HuH-7.5 (cell line): ENCODE measurements around the gene SCFD2.

Experiments used
- DNase-seq: peaks from one replicate; pipeline ENCODE4 v3.0.0; 2011; ENCODE audit warnings: low spot score

The SCFD2 gene

DNA sequence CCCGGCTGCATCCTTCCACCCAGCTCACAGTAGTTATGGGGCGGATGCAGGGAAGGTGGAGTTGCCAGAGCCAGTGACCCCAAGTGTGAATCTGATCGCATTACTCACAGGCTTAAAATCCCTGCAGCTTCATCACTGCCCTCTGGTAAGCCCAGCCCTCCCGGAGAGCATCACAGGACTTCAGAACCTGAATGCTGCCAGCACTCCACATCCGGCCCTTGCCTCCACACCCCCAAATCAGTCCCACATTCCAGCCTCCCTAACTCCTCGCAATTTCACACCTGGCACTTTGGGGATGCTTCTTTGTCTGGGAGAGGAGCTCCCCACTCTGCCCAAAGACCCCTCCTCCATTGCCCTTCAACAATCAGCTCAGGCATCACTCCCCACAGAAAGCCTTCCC is 488.2 kb downstream of the SCFD2 start:
- DNase-seq, result no peak

DNA sequence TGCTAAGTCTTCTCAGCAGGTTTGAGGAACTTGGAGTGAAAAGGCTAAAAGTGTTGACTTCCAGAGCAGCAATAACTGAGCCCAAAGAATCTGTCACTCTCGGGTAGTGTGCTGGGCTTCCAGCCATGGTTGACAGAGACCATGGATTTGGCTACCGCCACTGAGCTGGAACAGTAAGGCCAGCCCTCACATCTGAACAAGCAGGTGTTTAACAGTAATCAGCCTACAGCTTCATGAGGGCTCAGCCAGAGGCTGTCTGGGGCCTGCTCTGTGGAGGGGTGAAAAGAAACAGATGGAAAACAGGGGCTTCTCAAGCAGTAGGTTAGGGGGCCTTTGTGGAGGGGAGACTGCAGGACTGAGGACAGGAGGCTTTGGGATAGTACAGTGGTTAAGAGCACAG is 488.8 kb downstream of the SCFD2 start:
- no peak for DNase-seq

DNA sequence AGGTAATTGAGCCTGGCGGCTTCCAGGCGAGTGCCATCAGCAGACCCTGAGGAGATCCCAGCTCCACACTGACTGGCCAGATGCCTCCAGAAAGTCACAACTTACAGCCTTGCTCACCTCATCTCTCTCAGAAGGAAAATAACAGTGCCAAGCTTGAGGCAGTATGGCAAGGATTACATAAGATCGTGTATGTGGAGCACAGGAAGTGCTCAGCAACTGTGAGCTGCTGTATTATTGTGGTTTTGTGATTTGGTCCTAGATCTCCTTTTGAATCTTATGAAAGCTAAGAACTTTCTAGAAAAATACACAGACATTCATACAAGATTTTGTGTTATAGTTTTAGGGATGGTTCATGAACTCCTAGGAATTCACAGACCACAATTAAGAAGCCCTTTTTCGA is 489.8 kb downstream of the SCFD2 start:
- DNase-seq, result no peak

DNA sequence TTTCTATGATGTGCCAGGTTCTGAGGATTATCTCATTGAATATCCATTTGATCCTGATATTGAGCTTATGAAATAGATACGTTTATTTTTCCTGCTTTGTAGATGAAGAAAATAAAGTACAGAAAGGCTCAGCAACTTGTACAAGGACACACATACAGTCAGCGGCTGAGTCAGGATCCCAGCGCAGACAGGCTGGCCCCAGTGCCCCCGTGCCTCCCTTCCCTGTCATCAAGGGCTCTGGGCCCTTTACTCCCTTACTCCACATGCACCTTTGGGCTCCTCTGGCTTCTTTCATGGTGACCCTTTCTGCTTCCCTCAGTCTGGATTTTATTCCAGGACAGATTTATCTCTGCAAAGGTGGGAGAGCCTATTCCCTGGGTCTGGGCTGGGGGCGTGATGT is 490.9 kb downstream of the SCFD2 start:
- DNase-seq, result no peak

DNA sequence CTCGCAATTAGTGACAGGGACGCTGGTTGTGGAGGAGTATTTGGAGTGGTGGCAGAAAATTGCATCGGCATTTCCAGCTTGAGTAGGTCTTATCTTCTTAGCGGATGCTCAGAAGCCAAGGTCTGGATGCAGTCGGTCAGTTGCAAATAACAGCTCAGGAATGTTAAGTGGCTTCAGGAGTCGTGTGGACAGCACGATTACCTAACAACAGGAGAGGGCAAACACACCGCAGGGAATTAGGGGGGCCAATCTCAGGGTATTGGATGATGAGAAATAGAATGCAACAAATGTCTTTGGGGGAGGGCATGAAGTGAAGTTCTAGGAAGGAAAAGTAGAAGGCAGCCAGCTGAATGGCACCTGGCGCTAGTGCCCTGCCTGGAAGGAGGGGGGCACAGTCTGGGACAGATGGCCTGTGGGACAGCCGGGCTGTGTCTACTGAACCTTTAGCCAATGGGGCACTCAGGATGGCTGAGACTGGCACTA is 492.0 kb downstream of the SCFD2 start:
- DNase-seq, result peak; percentile 82

DNA sequence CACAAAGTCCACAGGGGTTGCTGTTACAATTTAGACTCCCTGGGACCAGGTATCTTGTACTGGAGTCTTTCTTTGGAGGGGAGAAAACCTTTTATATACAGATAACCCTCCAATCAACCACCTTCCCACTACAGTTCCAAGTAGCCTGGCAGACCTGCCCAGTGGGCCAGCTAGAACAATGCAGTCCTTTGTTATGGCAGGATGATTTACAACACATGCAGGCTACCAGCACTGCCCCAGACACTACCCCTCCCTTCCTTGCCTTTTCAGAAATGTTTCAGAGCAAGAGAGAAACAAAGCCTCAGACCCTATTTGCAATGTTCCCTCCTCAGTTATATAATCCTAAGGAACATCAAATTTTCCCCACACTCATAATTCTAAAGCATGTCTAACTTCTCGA is 492.7 kb downstream of the SCFD2 start:
- DNase-seq, result peak; percentile 66

DNA sequence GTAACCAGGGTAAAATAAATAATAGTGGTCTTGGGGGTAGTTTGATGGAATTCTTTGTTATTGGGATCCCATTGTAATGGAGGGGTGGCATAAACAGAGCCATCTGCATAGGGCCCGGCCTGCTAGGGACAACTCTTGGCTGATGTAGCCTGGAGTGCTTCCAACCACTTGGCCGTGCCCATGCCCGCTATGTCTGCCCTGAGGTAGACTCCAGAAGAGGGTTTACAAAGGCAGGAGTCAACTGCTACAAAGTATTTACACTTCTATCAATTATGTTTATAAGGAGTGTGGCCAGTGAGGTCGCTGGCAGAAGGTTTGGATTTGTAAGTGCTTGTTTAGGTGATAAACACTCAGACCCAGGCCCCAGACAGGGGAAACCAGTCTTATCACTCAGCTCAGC is 495.6 kb downstream of the SCFD2 start:
- DNase-seq, result no peak

DNA sequence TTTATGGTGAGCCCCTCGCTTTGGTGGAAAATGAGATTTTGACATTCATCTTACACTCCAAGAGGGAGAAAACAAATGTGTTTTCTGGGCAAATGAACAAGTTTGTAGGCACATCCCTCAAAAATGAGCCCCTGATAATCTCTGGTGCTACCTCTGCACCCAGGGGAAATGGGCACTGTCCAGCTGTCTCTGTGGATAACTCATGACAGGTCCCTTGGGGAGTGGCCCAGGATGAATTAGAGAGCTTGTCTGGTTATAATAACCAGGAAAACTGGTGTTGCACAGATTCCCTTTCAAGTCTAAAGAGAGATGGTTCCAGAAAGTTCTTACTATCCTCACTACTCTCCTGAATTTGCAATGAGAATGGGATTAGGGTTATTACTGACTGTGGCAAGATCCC is 496.2 kb downstream of the SCFD2 start:
- no peak for DNase-seq

DNA sequence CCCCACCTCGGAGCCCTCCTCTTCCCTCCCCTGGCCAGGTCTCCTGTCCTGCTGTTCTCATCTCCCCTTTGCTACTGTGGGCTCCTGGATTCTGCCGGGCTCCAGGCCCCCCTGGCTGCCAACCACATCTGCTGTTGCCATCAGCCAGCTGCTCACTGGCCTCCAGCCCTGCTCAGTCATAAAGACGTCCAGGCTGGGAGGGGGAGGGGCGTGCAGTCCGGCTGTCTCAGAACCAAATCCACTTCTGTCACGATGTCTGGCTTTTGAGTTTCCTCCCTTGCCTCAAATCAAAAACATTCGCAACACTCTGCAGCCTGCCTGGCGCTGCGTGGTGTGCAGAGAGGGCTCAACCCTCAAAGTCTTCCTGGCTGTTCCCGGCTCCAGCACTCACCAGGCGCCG is 496.7 kb downstream of the SCFD2 start:
- no peak for DNase-seq

DNA sequence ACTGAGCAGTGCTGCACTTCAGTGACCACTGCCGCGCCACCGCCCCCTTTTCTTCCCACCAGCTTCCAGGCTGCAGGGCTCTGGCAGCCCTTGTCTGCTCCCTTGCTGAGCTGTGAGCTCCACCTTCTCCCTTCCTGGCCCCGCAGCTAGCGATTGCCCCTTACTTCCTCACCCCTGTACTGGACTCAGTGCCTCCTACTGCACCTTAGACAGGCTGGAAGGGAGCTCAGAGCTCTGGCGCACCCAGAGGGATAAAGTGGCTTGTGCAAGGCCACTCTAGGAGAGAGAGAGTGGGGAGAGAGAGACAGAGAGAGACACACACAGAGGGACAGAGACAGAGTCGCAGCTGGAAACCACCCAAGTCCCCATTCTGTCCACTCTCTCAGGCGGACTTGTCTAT is 497.7 kb downstream of the SCFD2 start:
- no peak for DNase-seq

DNA sequence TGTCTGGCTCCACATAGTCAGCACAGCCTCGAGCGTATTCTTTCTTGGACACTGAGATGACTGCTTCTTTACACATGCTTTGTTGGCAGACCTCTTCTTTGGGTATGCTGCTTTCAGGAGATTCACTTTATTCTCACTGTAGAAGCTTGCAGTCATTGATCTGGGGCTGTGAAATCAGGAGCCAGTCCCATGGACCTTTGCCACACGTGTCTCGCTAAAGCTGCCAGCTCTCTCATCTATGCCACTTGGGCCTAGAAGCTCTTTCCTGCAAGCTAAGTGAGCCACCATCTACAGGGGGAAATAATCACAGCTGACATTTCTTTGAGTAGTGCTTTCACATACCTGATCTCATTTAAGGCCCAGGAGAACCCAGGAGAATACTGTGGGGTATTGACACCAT is 498.7 kb downstream of the SCFD2 start:
- DNase-seq, result no peak

DNA sequence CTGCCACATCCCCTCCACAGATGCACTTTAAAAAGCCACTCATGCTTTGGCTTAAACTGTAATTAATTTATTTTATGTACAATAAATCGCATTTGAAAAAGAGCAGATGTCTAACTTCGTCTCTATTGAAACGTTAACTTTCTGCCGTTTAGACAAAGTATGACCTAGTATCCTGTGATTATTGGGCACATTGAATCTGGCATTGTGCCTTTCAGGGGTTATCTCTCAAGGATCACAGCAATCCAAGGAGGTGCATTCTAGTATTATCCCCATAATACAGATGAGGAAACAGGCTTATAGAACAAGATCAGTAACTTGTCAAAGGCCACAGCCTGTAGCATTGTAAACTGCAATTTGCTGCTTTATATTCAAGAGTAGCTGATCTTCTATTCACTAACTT is 499.1 kb downstream of the SCFD2 start:
- no peak for DNase-seq

DNA sequence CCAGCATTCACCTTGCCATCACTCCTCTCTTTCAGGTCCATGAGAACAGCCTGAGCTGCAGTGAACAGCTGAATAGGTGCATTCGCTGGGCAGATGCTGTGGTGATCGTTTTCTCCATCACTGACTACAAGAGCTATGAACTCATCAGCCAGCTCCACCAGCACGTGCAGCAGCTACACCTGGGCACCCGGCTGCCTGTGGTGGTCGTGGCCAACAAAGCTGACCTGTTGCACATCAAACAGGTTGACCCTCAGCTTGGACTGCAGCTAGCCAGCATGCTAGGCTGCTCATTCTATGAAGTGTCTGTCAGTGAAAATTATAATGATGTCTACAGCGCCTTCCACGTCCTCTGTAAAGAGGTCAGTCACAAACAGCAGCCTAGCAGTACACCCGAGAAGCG is 500.6 kb downstream of the SCFD2 start:
- no peak for DNase-seq

DNA sequence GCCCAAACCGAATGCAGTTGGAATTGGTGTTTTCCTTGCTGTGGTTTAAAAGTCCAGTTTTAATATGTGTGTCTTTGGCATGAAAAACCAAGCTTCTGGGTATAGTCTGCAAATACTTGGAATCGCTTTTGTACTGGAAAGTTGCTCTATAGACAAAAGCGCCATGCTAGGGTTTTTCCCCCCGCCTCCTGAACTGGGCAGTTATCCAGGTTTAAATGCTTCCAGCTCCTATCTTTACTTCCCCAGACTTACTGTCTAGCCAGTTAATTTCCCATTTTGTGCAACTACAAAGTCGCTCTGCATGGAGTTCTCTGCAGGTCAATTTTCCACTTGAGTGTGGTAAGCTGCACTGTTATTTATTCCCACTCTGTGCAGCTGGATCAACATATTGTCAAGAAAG is 501.1 kb downstream of the SCFD2 start:
- no peak for DNase-seq

DNA sequence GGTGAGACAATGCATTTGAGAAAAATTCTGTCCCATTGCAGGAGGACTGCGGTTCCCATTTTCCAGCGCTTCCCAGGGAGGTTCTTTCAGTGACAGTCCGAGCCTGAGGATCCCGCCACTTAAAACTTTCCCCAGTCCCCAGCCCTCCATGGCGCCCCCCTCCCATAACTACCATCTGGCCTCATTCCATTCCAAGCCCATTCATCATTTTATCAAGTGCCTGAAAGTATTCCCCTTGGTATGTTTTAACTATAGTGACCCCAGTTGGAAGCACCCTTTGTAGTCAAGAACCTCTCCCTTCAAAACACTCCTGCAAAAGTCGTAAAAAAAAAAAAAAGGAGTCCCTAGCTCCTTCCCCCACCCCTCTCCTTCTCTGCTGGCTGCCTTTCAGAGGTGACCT is 502.5 kb downstream of the SCFD2 start:
- DNase-seq, result no peak

DNA sequence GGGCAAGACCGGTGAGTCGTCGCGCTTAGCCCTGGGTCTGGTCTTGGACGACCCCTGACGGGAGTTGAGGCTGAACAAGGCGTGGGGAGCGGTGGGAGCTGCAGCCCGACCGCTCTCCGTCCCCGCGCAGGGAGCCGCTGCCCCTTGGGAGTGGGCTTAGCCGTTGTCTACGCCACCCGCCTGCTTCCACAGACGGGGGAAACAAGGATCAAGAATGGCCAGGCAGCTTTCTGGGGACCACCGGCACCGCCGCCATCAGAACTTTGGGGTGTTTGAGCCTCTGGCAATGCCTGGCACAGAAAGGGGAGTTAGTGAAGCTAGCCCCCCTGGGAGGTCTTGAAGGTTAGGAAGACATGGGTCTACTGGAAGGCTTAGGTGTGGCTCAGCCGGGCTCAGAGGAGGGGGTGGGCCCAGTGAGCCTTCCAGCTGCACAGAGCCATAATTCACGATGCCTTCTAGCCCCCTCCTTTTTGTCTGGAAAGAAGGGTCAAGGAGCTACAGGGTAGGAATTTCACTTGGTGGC is 503.2 kb downstream of the SCFD2 start:
- no peak for DNase-seq

DNA sequence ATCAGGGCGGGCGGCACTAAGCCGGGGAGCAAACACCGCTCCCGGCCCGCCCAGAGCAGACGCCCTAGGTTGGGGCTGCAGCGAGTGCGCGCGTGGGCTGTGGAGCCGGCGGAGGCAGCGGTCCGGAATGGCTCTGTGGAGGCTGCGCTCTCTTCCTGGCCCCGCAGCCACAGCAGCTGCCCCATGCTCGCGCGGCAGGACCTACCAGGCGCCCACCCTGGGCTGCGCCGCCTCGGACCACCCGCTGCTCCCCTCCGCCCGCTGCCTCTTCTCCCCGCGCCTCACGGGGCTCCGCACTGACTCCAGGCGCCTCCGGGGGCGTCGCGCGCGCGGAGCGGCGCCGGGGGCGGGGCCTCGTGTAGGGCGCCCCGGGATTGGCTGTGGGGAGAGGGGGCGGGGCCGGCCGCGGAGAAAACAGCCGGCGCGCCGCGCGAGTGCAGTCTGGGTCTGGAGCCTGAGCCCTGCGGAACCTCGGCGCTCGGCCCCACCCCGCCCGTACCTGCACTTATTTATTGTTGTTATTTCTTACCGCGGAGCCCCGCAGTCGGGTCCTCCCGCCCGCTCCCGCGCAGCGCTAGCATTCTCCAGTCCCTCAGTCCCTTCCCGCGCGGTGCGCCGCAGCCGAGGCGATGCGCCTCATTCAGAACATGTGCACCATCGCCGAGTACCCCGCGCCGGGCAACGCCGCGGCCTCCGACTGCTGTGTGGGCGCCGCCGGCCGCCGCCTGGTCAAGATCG is 503.8 kb downstream of the SCFD2 start, which contains the start of gene RASL11B:
RASL11B (plus strand) TSS at position 439 of the 738 bp plus-strand sequence; CDS start at position 630, 191 bp downstream.
- DNase-seq, result peak; percentile 68

DNA sequence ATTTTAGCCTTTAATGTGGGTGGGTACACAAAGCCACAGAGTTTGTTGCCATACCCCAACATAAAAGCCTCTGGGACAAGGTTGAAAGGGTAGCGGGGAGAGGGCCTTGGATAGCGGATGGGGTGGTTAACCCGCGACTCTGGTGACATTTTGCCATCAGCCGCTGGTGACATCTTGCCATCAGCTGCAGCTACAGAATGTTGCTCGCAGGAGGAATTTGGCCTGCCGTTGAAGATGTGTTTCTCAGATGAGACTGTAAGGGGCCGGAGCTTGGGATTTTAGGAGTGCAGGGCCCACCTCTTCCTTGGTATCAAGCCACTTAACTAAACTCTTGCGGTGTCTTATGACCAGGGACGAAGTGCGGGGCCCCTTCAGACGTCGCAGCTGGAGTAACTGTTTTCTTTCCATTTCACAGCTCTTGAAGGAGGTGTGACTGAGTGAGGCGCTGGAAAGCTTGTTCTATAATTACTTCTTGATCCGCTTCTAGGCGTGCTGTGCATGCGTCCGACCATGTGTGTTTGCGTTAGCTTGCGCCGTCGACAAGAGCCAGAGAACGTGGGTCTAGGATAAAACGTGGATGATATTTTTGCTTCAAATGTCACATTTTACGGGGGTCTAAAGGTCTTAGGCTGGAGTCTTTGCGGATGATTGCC is 504.6 kb downstream of the SCFD2 start:
- no peak for DNase-seq

DNA sequence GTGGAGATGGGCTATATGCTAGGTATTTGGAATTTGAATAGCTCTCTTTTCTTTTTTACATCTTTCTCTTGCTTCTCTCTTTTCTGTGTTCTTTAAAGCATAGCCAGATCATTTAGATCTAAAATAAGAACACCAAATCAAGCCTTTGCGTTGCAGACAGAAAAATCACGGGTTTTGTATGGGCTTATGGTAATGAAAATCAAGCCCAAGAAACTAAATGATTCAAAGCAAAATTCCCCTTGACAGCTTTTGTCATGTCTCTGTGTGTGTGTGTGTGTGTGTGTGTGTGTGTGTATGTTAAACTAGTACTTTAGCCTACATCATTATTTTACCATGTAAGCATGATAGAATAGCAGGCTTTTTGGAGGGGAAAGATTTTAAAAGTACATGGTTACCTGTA is 505.5 kb downstream of the SCFD2 start:
- no peak for DNase-seq

DNA sequence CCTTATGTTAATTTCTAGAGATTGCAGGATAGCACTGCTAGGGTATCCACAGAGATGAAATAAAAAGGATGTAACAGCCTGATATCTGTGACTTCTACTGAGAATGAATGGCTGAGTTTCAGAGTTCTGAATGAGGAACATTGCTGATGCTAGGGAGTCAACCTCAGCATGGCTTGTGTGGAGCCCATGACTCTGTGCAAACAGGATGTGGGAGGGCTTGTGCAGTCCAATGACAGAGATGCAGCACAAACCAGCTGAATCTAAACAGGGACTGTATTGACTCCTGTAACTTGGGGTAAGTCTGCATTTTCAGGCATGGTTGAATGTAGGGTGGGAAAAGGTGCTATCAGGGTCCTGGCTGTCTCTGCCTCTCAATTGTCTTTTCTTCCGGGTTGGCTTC is 509.1 kb downstream of the SCFD2 start:
- DNase-seq, result no peak

DNA sequence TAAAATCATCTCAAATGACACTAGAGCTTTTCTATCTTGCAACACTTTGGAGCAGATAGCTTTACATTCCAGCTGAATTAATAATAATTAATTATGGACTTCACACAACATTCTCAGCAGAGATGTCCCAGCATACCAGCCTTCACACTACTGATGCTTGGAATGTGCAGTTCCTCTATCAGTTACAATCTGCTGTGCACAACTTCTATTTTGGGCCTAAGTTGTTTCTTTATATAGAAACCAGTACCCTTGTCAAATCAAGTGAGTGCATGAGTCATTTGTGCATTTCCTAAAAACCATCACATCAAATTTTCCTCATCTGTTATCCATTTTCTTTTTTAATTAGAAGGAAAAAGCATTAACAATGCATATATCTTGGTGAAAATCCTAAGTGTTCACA is 512.5 kb downstream of the SCFD2 start:
- no peak for DNase-seq

DNA sequence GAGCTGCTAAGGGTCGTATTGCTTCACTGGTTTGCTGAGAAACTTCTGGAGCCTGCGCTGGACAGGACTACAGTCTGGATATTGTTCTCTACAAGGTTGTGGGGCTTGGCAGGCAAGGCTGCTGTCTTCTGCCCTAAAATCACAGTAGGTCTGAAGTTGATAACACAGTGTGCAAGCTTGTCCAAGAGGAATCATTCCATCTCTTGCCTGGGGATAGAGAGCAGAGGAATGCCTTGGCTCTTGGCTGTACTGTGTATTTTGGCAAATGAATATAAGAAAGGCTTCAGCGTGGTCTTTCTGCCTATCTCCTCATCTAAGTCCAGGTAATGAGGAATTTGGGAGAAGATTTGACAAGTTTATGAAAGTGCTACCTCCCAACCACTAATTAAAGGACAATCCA is 513.1 kb downstream of the SCFD2 start:
- no peak for DNase-seq

DNA sequence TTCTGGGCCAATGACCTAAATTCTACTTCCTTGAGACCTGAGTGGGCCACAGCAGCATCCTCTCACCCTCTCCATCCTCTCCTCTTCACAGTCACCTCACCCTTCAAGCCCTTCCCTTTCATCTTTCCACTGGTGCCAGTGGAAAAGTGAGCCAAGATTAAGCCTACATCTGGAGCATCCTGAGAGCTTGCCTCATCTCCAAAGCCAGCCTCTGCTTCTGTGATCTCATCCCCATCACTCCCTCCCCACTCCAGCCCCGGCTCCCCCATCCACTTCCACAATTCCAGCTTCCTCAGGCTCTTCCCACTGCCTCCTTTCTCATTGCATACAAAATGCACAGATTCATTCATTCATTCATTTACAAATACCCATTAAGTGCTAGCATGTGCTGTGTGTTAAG is 513.8 kb downstream of the SCFD2 start:
- no peak for DNase-seq
